ENCODE results near the gene COBL.

COBL gene

GRCh38 chr7:51300762-51301674, 15.6 kb downstream of the COBL start:
- TF ChIP-seq CTCF (IDR thresholded peaks at IDR 0.05; ENCODE audit: low read depth, low read length, missing control alignments): no peak
- DNase-seq (ENCODE audit: low read depth): no peak
- in situ Hi-C loops (cut with HindIII; ENCODE audit: low sequenced_read_pairs): no loop called here
- H3K4me3 ChIP-seq (ENCODE audit: low read depth, low read length): no peak overlapping the region

- DNase-seq (ENCODE audit: low read depth): no peak
- peak; percentile 13 for TF ChIP-seq CTCF (IDR thresholded peaks at IDR 0.05; ENCODE audit: low read depth, low read length, missing control alignments)
- in situ Hi-C loops (cut with HindIII; ENCODE audit: low sequenced_read_pairs): no loop called here
- no peak overlapping the region for H3K4me3 ChIP-seq (ENCODE audit: low read depth, low read length)
Observed at GRCh38 chr7:51299391-51300133, 17.0 kb downstream of the COBL start.

- H3K4me3 ChIP-seq (ENCODE audit: low read depth, low read length): no peak overlapping the region
- TF ChIP-seq CTCF (IDR thresholded peaks at IDR 0.05; ENCODE audit: low read depth, low read length, missing control alignments): no peak
- DNase-seq (ENCODE audit: low read depth): no peak
- in situ Hi-C loops (cut with HindIII; ENCODE audit: low sequenced_read_pairs): no loop called here
Observed at GRCh38 chr7:51298912-51299311, 17.7 kb downstream of the COBL start.

- DNase-seq (ENCODE audit: low read depth): no peak
- H3K4me3 ChIP-seq (ENCODE audit: low read depth, low read length): no peak overlapping the region
- in situ Hi-C loops (cut with HindIII; ENCODE audit: low sequenced_read_pairs): no loop called here
- TF ChIP-seq CTCF (IDR thresholded peaks at IDR 0.05; ENCODE audit: low read depth, low read length, missing control alignments): no peak
Observed at GRCh38 chr7:51297986-51298385, 18.6 kb downstream of the COBL start.

GRCh38 chr7:51295440-51296245, 21.0 kb downstream of the COBL start:
- H3K4me3 ChIP-seq (ENCODE audit: low read depth, low read length): no peak overlapping the region
- TF ChIP-seq CTCF (IDR thresholded peaks at IDR 0.05; ENCODE audit: low read depth, low read length, missing control alignments): no peak
- in situ Hi-C loops (cut with HindIII; ENCODE audit: low sequenced_read_pairs): no loop called here
- DNase-seq (ENCODE audit: low read depth): no peak

- DNase-seq (ENCODE audit: low read depth): no peak
- TF ChIP-seq CTCF (IDR thresholded peaks at IDR 0.05; ENCODE audit: low read depth, low read length, missing control alignments): no peak
- H3K4me3 ChIP-seq (ENCODE audit: low read depth, low read length): no peak overlapping the region
- in situ Hi-C loops (cut with HindIII; ENCODE audit: low sequenced_read_pairs): loop anchor here (5.0 kb wide), 1 partner anchor 45 kb away; no protein-coding TSS in a partner anchor
Observed at GRCh38 chr7:51292596-51292995, 24.0 kb downstream of the COBL start.
